Measurements from ENCODE around the gene CCDC186.

The CCDC186 gene

DNA sequence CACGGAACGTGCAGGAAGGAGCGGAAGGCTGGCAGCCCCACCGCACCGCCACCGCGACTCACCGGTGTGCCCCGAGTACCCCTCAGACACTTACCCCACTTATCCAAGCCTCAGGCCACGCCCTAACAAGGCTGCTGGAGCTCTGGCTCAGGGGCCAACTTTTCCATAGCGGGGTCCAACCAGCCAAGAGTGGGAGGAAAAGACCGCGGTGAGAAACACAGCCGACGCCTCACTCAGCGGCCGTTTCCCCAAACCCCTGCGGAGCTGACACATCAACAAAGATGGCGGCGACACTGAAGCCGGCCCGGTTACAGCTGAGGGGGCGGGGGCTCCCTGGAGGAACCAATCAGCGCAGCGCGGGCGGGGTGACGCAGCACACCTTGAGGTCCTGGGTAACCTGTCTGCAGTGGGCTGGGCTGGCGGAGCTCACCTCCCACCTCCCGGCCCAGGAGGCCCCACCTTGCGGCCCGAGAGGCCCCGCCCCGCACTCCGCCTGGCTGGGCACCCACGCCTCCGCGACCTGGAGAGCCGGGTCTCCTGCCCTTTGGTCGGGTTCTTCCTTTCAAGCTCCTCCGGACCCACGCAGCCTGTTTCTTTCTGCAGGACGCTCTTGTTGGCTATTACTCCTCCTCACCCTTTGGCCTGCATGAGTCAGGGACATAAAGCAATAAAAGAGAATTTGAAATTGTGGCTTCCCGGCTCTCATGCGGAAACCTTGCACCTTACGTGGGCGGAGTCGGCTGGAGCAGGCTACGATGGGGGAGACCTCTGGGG is at the start of gene CCDC186:
TSS of gene CCDC186 (minus strand) at position 283 of the 774 bp plus-strand sequence. CDS start 10,935 bp downstream, outside the sequence.
- peak; percentile 98 for DNase-seq (ENCODE audit: low read depth, low spot score)

DNA sequence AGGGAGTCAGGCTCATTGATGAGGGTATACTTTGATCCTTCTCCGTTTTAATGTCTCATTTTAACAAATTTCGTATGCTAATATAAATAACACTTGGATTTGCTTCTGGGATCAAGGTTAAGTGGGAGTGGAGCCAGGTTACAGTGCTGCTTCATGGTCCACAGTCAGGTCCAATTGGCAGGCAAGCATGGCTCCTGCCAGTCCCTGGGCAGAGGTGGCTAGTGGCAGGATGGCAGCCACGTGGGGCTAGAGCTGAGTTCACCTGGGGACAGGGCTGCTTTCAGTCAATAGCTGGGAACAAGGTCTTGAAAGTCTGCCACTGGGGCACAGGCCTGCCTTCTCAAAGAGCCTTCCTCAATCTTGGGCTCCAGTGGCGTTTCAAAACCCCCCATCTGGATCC is 49.1 kb upstream of the CCDC186 start:
- DNase-seq (ENCODE audit: low read depth, low spot score): no peak

DNA sequence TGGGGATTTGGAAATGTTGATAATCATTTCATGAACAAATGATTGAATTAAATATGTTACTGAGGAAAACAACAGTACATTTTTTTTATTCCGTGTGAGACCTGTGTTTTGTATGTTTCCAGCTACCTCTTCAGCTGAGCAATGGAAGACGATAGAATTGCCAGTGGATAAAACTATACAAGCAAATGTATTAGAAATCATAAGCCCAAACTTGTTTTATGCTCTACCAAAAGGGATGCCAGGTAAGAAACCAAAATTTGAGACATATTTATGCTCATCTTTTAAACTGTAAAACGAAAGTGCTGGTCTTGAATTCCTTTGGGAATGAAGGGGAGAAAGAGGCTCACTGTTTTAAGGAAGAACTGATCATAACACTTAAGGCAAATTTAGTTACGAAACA is 47.2 kb upstream of the CCDC186 start:
- no peak for DNase-seq (ENCODE audit: low read depth, low spot score)

DNA sequence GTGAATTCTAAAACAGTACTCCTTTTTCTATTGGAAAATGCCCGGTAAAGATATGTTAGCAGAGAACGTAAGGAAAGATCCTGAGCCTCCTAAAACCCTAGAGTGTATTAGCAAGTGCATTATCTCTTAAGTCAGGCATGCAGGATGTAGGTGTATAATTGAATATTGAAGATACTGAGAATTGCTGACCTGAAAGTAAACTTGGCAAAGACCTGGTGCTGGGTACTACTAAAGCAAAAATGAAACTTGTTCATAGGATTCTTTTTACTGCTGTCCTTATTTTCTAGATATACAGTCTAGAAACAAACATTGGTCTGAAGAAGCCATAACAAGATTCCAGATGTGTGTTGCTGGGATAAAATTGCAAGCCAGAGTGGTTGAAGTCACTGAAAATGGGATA is 46.3 kb upstream of the CCDC186 start:
- DNase-seq (ENCODE audit: low read depth, low spot score): no peak

DNA sequence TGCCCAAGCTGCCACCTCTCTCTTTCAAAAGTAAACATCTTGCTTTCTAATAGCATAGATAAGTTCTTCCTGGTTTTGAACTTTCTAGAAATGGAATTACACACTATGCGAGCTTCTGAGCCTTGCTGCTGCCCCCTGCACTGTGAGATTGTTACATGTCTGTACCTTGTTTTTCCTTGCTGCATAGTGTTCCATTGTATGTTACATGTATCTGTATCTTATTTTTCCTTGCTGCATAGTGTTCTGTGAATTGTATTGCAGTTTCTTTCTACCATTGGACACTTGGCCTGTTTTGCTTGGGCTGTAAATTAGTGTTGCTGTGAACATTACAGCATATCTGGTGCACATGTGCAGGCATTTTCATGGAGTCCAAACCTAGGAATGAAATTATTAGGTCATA is 41.0 kb upstream of the CCDC186 start:
- DNase-seq (ENCODE audit: low read depth, low spot score): no peak

DNA sequence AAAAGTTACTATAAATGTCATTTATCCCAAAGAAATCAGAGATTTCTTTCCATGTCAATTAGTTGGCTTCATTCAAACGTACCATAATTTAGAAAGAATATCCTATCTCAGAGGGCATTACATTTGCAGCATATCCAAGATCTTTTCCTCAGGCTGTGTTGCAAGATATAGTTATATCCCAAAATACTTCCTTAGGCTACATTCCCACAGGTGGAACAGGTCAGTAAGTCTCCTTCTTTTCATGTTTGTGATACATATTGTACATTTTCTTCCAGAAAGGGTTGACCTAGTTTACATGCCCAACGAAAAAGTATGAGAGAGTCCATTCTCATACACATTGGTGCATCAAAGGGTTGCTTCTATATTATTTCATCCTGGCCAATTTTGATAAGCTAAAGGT is 38.1 kb upstream of the CCDC186 start:
- DNase-seq (ENCODE audit: low read depth, low spot score): no peak

DNA sequence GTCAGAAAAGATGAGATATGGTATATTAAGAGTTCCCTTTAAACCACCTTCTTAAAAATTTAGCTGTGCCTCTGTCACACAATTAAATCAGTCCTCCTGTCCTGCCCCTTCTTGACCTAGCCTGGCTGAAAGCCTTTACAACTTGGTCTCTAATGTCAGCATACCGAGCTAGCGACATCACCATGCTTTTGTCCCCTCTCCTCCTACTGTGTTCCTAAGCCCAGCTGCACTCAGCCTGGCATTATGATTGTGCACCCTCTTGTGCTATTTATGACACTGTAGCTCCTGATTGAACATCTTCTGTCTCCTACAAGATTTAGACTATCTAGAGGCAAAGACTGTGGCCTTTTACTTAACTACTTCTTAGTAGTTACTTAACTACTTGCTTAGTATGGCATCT is 34.3 kb upstream of the CCDC186 start:
- peak; percentile 34 for DNase-seq (ENCODE audit: low read depth, low spot score)

DNA sequence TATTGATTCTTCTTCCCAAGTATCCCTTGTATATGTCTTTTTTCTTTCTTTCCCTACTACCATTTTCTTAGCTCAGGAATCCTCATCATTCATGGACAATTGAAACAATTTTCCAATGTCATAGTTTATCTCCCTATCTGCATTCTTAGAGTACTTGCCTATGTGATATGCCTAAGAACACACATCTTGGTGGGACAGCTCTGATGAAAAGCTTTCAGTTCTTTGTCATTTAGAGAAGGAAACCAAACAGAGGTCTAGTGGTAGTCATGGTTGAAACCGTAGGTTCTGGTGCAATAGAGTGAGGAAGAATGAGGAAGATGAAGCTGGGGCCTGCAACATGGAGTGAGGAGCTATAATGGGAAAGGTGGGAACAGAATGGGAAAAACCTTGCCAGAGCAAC is 33.3 kb upstream of the CCDC186 start:
- DNase-seq (ENCODE audit: low read depth, low spot score): no peak

DNA sequence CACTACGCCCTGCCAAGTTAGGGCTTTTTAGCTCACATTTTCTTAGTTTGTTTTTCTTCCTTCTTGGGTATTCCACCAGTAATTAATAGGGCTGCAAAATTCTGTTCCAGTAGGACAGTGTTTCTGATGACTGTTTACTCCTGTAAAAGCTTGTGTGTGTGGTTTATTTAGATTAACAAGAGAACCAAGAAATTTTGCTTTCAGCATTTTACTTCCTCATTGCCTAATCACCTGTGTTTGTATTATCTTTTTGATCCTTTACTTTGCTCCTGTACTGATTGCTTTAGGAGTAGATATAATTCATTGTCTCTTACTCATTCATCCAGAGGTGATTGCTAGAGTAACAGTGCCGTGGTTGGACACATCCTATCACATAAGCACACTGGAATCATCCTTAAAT is 32.9 kb upstream of the CCDC186 start:
- DNase-seq (ENCODE audit: low read depth, low spot score): no peak

DNA sequence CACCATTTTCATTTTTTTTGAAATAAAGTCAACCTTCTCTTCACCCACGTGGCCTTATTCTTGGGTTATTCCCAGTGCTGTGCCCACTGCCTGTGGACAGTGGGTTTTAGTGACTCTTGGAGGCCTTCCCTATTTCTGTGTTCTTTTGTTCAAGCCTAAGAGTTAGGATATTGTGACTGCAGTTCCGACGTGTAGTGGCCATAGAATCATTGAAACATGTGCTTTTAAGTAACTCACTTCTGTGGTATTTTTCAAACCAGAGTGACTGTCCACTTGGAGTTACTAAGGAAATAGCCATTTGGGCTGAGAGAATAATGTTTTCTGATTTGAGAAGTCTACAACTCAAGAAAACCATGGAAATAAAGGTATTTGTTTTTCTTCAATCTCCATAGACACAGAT is 28.8 kb upstream of the CCDC186 start:
- DNase-seq (ENCODE audit: low read depth, low spot score): no peak

DNA sequence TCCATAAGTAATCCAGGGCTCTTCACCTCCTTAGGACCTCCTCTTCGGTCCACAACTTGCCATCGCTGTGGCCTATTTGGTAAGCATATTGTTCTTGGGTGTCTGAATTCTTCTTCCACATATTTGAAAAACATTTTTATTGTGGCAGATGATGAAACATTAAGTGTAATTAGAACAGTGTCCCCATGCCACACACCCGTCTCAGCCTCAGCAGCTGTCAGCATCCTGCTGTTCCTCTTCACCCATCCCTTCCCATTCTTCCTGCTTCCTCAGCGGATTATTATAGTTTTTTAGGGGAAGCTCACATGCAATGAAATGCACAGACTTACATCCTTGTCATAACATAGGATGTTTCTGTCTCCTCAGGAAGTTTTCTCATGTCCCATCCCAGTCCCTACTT is 25.2 kb upstream of the CCDC186 start:
- DNase-seq (ENCODE audit: low read depth, low spot score): no peak

DNA sequence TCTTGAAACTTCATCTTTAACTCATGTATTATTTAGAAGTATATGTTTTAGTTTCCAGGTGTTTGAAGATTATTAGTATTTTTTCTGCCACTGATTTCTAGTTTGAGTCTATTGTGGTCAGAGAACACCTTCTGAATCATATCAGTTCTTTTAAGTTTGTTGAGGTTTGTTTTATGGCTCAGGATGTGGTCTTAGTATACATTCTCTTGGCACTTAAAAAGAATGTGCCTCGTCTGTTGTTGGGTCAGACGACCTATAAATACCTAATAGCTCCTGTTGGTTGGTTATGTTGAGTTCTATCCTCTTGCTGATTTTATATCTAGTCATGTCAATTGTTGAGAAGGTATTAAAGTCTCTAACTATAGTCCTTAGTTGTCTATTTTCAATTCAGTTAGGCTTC is 21.1 kb upstream of the CCDC186 start:
- DNase-seq (ENCODE audit: low read depth, low spot score): no peak

DNA sequence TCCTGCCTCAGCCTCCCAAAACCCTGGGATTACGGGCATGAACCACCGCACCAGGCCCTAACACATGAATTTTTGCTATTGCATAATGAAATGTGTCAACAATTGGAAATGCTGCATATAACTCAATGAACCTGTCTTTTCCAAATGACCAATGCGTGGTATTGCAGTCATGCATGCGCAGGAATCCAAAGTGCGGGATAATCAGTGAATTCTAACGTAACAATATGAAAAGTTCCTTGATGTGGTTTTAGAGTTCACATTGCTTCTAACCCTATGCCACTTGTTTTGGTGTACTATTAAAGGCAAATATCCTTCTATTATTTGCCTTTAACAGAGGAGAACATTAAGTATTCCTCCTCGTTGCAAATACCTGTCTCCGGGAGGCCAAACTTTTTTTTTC is 15.7 kb upstream of the CCDC186 start:
- no peak for DNase-seq (ENCODE audit: low read depth, low spot score)

DNA sequence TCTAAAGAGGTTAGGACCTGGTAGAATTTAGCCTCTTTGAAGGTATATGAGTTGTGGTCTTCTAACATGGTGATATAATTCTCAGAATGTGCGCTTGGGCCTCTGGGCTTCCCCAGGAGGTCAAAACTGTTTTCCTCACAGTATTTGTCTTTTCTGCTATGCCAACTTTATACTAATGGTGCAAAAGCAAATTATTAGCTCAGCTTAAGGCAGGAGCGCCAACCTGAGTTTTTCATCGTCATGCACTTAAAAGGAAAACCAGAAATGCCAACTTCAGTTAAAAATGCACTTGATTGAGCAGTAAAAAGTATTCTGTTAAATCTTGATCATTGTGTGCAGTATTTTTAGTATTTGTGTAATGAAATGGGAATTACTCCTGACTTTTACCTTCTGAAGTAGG is 14.9 kb upstream of the CCDC186 start:
- DNase-seq (ENCODE audit: low read depth, low spot score): no peak

DNA sequence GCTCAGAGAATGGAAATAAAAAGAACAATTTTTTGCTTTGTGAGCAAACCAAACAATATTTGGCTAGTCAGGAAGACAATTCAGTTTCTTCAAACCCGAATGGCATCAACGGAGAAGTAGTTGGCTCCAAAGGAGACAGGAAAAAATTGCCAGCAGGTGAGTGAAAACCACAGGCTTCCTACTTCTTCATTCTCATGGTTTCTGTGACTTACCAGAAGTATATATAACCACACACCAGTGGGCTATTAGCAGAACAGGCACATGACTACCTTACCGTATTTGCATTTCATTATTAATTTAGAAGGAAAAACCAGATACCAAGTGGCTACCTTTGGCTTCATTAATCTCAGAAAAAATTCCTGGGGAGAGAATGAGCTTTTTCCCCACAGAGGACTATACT is 14.0 kb upstream of the CCDC186 start:
- no peak for DNase-seq (ENCODE audit: low read depth, low spot score)

DNA sequence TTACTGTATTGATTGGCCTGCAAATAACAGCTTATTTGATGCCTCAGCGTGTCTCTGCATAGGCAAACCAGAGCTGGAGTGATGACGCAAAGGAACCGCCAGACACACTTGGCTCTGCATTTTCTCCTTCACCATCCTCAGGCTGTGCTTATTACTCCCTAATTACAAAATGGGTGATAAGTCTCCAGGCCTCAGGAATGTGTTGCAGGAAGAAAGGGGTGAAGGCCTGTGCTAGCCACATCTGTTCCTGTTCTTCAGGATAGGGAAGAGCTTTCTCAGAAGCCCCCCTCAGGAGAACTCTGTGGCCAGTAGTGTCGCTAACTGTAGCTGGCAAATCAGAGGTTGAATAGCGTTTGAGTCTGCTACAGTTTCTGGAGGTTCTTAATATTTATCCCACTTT is 10.3 kb upstream of the CCDC186 start:
- DNase-seq (ENCODE audit: low read depth, low spot score): peak; percentile 26

DNA sequence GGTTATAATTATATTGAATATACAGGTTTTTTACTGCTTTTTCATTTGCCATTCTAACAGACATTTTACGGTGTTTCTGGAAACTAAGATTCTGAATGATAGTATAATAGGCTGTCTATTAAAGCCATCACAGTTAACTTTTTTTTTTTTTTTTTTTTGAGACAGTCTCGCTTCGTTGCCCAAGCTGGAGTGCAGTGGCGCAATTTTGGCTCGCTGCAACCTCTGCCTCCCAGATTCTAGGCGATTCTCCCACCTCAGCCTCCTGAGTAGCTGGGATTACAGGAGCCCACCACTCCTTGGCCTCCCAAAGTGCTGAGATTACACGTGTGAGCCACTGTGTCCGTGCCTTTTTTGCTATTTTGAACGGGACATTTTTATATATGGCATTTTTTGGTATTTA is 9.6 kb upstream of the CCDC186 start:
- no peak for DNase-seq (ENCODE audit: low read depth, low spot score)

DNA sequence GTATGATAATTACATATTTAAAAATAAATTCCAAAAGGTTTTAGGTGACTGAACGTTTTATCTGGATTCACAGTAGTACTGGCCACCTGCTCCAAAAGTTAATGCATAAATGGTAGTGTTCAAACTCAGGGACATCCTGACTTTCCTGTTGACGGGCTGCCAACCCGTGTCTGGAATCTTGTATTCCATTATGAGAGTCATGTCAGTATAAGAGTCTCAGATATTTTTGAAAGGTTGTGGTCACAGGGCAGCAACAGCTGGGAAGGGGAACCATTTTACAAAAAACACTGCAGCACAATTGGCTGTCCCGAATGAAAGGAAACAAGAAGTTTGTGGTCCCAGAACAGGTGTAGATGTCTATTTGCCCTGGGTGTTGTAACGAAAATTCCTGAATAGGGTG is 8.0 kb upstream of the CCDC186 start:
- no peak for DNase-seq (ENCODE audit: low read depth, low spot score)

DNA sequence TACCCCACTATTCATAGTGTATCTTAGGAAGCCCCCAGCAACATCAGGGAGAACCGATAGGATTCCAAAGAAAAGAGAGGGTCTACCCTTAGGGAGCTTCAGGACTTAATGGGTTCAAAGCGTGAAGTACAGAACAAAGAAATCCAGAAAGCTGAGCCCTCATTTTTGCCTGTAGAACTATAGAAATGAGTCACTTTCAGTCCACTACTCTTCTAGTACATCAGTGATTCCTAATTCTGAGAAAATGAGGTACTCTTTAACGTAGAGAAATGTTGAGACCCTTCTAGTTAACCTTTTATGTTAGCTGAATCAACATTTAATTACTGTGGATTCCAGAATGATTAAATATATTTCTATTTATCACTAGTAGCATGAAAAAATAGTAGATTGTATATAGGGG is 6.9 kb upstream of the CCDC186 start:
- no peak for DNase-seq (ENCODE audit: low read depth, low spot score)

DNA sequence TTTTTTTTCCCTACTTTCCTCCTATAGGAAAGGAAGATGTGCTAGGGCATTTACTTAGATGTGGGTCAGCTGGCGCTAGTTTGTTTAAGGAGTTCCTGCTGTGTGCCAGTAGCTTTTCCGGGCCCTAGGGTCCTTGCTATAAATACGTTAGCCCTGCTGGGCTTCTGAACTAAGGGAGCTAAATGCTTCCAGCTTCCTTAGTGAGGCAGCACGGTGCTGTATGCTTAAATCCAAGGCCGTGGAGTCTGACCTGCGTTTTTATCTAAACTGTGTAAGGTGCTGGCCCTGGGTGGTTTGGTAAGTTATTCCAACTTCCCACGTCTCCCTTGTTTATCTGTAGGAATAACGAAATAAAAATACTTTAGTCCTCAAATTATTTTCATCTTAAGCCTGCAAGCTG is 5.7 kb upstream of the CCDC186 start:
- DNase-seq (ENCODE audit: low read depth, low spot score): no peak

DNA sequence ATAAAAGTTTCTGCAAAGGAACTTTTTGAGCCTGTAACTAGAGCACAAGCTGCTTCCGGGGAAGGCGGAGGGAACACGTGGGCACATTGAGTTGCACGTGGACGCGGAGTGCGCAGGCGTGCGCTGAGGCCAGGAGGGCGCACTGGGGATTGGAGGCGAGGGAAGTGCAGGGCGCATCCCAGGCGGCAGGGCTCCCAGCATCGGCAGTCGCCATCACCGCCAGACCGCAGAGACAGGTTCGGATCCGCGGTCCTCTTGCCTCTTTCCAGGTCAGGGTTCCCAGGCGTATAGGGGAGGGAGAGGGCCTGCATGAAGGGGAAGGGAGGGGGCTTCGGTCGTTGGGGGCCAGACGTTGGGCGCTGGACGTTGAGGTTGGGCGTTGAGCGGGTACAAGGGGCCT is 5.1 kb upstream of the CCDC186 start, which contains the start of gene TDRD1:
TSS of gene TDRD1 (plus strand) at position 206 of the 400 bp plus-strand sequence. CDS start 8,479 bp downstream, outside the sequence.
- DNase-seq (ENCODE audit: low read depth, low spot score): no peak

DNA sequence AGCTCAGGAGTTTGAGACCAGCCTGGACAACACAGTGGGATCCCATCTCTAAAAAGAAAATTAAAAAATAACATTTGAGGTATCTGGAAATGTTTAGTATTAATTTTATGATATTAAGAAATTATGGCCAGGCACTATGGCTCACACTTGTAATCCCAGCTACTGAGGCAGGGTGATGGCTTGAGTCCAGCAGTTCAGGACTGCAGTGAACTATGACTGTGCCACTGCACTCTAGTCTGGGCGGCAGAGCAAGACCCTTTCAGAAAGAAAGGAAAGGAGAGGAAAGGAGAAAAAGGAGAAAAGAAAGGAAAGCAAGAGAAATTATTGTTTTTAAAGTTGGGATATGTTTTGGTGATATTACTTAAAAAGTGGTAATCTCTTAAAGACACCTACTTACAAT is 2.5 kb upstream of the CCDC186 start:
- DNase-seq (ENCODE audit: low read depth, low spot score): no peak

DNA sequence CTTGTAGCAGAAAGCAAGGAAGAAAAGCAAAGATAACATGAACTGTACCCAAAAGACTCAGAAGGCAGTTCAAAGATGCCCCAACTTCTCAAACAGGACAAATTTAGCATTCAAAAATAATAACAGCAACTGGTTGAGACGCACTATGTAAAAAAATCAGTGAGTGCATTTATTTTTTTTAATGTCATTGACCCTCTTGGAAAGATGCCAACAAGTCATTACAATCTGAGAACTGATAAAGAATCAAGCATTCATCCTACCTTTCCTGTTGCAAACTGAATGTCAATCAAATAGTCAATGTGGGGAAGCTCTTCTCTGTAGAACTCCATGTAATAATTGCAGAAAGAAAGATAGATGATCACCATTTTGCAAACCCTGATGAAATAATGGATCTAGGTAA is 1.7 kb upstream of the CCDC186 start:
- DNase-seq (ENCODE audit: low read depth, low spot score): no peak

DNA sequence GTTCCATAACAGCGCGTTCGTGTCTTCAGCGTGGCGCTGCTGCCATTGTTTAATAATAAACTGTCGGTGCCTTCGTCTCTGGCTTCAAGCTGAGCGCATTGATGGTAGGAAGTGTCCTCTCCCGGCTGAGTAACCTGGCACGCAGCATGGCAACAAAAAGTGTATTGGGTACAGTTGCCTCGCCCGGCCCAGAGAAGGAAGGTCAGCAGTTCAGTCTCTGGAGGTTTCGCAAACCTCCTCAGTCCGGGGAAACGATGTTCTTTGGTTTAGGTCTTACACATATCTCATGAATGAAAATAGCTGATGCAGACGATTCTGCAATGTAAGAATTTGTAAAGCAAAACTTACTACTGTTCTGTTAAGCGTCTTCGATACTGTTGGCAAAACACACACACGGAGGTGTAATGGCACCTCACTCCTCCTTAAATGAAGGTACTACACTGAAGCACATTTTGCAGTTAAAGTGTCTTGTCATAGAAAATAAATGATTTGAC is 739 bp upstream of the CCDC186 start:
- DNase-seq (ENCODE audit: low read depth, low spot score): no peak
